ENCODE data around the gene RABGAP1L.

Gene RABGAP1L

DNA sequence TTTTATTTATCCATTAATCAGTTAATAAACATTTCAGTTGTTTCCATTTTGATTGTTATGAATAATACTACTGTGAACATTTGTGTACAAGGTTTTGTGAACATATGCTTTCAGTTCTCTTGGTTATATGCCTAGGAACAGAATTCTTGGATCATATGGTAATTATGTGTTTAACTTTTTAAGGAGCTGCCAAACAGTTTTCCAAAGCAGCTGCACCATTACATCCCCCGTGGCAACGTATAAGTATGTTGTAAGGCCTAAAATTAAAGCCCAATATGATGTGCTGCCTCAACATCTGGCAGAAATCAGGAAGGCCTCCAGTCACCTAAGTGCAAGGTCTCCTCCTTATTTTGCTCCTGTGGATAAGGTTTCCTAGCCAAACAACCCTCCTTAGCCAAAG lies 604.9 kb downstream of the RABGAP1L start:
- no peak for DNase-seq (ENCODE audit: low read depth)

DNA sequence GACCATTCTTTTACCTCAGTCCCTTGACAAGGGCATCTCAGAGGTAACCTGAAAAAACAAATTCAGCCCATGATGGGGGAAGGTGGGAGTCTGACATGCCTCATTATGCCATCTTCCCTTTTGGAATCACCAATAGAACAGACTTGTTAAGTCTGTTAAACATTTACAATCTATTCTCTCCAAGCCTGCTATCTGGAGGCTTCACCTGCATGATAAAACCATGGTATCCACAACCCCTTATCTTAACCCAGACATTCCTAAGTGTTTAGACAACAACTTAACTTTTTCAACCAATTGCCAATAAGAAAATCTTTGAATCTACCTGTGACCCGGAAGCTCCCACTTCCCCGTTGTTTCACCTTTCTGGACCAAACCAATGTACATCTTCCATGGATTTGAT lies 607.4 kb downstream of the RABGAP1L start:
- no peak for DNase-seq (ENCODE audit: low read depth)

DNA sequence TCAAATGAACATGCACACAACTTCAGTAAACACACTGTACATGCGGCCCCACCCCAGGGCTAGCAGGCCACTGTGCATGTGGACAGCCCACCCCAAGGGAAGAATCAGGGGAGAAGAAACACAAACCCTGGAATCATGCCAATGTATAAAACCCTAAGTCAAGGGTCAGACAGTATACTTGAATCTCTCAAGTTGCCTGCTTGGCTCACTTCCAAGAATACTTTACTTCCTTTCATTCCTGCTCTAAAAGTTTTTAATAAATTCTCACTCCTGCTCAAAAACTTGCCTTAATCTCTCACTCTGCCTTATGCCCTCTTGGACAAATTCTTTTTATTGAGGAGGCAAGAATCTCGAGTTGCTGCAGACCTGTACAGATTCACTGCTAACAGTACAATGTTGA lies 609.2 kb downstream of the RABGAP1L start:
- no peak for DNase-seq (ENCODE audit: low read depth)

DNA sequence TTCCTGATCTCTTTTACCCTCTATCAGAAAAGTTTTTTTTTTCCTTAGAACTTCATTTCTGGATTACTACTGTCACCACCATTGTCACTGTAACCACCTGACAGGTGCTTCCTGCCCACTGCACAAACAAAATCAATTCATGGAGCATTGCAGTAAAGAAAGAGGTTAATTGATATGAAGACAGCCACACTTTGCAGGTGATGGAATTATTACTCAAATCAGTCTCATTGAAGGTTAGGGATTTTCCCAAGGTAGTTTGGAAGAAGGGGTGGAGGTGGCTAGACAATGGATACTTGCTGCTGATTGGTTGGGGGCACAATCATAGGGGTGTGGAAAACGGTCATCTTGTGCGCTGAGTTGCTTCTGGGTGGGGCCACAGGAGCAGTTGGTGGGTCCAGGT lies 609.6 kb downstream of the RABGAP1L start:
- no peak for DNase-seq (ENCODE audit: low read depth)

DNA sequence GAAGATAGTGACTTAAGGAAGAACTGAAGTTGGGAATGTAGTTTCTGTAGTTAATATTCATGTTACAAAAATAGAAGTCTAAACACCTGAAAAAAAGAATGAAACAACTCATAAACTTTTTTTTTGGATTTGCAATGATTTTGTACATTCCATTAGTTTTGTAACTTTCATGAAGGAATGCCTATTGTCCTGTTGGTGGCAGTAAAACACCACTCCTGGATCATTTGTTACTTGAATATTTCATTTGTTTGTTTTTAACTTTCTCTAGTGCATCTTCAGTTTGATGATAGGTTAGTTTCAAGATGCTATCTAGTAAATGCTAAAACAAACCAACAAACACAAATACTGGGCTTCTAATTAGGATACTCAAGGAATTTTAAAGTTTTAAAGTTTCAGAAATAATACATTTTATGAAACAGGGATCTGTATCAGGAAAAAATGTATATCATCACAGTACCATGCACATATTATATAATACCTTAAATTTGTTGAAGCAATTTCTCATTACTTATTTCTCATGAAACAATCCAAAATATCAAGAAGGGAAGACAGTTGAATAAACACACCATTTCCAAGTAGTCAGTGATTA lies 610.7 kb downstream of the RABGAP1L start:
- no peak for DNase-seq (ENCODE audit: low read depth)

DNA sequence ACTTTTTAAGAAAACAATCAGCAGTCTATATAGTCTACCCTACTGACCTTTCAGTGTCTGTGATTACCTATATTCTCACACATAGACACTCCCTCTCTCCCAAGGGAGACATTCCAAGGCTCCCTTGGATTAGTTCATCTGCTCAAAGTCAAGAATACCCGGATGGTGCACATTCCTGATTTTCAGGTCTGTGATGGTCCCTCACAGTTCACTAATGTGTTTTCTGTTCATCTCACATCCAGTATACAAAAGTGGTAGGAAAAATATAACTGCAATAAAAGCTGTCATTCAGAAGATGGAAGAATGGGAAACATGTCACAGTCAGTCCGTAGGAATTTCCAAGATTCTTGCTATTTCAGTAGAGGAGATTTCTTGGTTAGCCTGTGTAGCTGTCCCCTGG lies 616.3 kb downstream of the RABGAP1L start:
- no peak for DNase-seq (ENCODE audit: low read depth)

DNA sequence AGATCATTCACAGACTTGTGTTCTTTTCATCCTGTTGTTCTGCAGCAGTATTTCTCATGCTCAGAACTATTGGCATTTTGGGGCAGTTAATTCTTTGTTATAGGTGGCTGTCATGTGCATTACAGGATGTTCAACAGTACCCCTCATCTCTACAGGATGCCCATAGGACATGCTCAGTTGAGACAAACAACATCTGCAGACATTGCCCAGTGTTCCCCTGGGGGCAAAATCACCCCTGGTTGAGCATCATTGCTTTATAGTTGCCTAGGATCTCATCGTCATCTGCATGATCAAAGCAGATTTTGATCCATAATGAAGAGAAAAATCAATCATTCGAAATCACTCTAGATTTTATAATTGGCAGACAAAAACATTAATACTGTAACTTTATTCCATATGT lies 617.9 kb downstream of the RABGAP1L start:
- DNase-seq (ENCODE audit: low read depth), result no peak

DNA sequence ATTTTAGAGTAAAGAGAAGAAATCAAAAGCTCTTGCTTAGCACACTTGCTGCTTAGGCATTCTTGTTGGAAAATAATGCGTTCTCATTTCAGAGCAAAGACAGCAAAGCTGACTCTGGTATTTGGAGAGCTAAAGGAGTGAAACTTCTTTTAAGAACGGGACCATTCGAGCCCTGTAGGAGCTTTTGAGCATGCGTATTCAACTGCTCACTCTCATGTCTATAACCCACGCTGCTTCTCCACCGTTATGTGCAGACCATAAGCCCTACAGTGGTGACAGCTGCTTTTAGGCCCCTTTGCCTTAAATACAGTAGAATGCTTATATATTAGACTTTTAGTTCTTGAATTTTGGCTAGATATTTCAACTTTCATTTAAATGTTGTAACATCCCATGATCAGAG lies 626.2 kb downstream of the RABGAP1L start:
- DNase-seq (ENCODE audit: low read depth), result no peak

DNA sequence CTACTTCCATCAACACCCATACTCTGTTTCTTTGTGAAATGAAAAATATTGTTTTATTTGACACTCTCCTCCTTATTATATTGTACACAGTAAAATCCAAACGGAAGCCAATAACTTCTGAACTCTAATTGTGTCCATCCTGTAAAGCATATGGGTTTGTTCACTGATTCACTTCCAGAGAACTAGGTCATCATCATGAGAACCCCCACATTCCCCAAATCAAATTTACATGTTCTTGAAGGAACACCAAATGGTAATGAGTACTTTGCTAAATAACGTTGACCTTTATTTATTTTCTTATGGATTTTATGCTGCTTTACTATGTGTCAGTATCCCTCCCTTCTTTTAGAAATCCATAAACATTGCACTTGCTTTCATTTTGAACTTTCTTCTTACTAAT lies 627.0 kb downstream of the RABGAP1L start:
- DNase-seq (ENCODE audit: low read depth), result no peak

DNA sequence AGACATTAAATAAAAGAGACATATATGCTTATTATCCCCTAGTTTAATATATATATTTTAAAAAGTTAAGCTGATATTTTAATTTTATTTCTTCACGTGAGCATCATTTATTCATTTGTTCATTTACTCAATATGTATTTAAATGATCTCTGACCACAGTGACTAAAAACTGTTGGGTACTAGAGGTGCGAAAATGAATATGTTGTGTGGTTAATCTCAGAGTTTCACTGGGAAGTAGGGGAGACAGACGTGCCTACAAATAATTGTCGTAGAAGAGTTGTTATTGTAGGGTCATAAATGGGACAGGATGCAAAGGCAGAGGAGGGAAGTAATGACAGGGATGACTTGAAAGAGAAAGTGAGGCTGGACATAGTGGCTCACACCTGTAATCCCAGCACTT lies 627.4 kb downstream of the RABGAP1L start:
- DNase-seq (ENCODE audit: low read depth), result no peak

DNA sequence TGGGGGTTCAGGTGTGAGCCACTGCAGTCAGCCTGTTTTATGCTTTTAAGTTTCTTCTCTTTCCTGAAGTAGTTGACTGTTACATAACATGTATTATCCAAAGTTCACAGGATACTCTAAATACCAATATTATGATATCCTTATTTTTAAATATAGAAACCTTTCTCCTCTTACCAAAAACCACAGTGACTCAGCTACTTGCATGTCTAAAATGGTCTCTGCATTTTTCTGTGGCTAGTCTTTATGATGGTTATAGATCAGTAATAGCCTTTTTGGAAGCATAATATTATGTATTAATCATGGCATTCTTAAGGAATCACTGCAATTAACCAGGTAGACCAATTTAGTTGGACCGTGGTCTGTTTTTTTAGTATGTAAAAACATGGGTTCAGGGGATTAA lies 629.7 kb downstream of the RABGAP1L start:
- no peak for DNase-seq (ENCODE audit: low read depth)

DNA sequence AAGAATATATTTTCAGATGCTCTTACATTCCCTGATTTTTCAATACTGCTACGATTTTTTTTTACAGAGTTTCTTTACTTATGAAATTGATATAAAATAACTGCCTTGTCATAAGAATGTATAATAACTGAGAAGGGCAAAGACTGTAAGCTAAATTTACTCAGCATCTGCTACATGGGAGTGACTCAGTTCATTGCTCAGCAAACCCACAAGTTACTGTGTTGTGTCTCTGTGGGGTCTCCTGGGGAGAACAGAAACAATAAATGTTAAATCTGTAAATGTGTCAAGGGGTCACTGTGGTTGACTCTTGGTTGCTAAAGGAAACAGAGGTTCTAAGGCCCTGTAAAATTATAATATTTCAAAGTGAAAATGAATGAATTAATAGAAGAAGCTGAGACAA lies 630.1 kb downstream of the RABGAP1L start:
- no peak for DNase-seq (ENCODE audit: low read depth)

DNA sequence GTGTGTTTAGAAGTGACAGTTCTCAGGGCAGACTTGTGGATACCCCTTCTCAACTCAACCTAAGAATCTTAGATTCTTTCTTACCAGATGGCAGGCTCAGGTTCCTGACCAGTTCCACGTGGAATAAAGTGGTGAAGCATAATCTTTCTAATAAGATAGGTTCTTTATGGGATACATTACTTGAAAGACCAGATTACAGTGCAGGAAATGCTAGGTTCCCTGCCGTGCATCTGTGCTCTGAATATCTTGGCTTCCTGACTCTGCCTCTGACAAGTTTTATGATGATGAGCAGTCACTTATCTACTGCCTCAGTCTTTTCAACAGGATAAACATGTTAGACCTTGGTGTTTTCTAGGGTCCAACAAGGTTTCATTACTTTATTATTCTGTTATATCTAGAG lies 632.5 kb downstream of the RABGAP1L start:
- DNase-seq (ENCODE audit: low read depth), result no peak

DNA sequence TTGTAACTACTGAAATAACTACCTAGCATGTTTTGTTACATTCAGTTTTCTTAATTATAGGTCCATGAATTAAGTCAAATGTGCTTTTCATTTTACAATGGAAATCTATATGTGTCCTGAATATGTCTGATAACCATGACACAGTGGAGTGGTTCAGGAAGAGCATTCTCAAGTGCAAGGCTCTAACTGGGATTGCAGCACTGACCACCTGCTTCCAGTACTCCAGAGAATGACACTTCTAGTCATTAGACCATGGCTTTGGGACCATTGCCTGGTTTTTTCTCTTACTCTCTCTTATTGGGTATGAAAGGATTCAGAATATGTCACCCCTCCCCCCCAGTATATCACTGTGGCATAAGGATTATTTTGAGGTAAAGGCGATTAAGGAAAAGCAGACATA lies 635.5 kb downstream of the RABGAP1L start:
- DNase-seq (ENCODE audit: low read depth), result no peak

DNA sequence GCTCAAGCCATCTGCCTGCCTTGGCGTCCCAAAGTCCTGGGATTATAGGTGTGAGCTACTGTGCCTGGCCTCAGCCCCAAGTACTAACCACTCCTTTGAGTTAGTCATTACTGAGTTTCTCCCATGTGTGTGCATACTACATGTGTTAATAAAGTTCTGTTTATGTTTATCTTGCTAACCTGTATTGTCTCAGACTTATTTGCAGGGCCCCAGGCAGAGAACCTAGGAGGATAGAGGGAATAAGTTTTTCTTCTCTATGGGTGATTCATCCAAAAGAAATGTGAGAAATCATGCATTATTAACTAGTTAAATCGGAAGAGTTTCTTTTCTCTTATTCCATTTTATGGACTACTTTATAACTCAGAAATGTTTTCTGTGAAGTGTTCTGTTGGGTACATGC lies 636.5 kb downstream of the RABGAP1L start:
- DNase-seq (ENCODE audit: low read depth), result no peak

DNA sequence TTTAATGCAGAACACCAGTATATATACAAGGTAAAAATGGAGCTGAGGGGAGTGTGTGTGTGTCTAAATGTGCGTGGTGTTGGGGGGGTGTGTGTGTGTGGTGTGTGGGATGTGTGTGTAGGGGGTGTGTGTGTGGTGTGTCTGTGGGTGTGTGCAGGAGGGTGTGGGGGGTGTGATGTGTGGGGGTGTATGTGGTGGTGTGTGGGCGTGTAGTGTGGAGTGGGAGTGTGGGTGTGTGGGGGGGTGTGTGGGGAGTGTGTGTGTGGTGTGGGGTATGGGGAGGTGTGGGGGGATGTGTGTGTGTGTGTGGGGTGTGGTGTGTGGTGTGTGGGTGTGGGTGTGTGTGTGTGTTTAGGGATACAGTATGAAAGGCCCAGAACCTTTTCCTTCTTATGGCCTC lies 638.1 kb downstream of the RABGAP1L start:
- DNase-seq (ENCODE audit: low read depth), result no peak

DNA sequence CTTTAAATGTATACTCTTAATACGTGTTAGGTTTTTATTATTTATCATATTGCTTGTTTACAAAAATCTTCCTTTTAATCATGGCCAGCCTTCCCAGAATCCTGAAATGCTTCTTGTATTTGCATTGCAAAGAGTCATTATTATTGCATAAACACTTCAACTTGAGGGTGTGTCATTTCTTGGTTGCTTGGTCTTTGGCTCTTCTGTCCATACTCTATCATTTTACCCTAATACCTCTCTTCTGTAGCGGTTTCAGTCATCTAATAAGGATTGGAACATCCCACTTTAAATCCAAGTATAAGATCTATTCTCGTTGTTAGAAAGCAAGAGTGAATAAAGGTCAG lies 639.8 kb downstream of the RABGAP1L start:
- DNase-seq (ENCODE audit: low read depth), result no peak

DNA sequence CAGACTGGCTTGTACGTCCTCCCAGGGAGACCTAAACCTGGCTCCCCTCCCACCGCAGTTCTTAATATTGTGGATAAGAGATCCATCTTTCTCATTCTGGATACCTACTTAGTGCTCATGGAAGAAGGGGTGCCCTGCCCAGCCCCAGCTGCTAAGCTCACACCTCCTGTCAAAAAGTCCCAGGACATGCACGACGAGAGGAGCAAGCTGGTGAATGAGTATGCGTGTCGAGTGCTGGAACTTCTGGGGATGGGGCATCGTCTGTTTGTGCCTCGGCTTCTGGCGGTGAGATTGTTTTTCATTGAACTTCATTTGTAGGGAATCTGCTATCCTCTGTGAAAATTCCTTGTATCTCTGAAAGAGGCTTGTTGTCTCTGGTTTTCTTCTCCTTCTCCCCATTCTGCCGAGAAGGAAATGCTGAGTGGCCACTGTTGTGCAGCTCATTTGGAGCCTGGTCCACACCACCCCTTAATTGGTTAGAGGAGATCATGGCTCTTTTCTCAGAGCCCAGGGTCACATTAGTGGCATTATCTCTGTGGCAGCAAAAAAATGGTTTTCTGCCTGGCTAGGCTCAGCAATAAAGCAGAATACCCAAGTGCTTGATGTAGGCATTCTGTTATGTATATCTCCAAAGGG lies 641.0 kb downstream of the RABGAP1L start:
- DNase-seq (ENCODE audit: low read depth), result no peak

DNA sequence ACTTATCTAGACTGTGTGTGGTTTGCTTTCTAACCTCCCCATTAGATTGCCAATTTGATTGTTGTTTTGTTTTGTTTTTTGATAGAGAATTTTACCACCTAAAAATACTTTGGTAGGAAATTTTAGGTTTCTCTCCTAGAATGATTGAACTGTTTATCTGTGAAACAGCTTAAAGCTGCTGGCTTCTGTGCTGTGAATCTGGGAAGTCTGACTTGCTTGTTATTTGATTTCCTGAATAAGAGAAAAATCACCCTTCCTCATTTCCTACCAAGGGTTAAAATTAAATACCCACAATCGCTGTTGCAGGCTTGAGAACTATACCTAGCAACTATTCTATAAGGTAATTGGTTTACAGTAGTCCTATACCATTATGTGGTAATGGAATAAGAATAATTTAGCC lies 641.6 kb downstream of the RABGAP1L start:
- no peak for DNase-seq (ENCODE audit: low read depth)

DNA sequence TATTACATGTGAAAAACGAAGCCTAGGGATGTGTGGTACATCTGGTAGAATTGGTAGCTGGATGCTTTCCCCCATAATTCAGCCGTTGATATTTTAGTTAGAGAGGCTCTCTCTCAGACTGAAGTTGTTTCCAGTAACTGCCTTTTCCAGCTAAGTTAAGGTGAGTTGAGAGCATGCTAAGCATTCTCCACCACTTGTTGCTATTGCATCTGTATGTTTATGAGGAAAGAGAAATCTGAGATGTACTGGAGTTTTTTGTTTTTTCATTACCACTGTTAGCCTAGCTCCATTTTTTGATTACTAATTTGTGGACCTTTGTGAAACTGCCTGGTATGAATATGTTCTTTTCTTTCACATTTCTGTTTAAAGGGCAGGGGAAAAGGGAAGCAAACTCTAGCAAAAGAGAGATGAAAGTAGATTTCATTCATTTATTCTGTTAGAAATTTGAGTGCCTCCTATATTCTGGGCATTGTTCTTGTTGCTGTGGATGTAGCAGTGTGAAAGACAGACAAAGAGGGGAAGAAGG lies 650.5 kb downstream of the RABGAP1L start:
- DNase-seq (ENCODE audit: low read depth), result no peak

DNA sequence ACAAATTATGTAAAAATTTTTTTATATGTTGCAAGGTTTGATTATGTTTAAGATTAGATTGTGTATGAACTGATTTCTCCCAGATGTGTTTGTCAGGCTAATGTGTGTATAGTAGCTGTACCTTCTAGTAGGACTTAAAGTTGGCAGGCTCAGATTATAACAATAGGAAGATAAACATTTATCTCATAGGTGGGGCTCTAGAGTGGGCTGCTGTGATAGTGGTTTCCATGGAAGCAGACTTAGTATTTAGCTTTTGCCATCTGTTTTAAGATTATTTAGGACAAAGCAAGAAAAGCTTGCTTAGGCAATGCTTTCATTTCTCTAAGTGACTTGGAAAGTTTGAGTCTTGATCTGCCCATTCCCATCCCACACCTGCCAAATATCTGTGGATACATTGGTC lies 652.7 kb downstream of the RABGAP1L start:
- DNase-seq (ENCODE audit: low read depth), result no peak

DNA sequence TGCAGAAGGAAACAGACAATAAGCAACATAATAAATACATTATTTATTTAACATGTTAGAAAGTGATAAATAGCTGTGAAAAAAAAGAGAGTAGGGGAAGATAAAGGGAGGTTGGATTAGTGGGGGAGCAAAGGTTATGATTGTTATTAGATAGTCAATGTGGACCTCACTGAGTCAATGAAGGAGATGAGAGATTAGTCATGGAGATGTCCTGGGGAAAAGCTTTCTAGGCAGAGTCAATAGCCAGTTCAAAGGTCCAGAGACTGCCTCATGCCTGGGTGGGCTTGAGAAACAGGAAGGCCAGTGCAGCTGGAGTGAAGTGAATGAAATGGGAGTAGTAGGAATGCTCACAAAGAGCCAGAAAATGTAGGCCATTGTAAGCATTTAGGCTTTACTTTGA lies 653.3 kb downstream of the RABGAP1L start:
- DNase-seq (ENCODE audit: low read depth), result no peak

DNA sequence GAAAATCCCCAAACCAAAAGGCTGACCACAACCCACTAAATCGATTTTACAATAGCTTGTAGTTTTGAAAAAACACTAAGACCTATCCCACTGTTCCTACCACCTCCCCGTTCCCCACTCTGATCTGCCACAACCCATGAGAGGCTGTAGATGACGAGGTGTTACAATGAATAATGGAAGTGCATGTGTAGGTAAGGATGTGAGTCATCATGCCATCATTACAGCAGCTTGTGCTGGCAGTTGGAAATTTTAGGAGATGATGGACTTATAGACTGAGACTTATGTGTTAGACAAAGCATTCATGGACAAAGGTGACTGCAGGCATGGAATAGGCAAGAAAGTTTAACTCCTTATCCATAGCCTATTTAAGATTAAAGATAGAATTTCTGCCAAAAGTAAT lies 655.7 kb downstream of the RABGAP1L start:
- DNase-seq (ENCODE audit: low read depth), result no peak

DNA sequence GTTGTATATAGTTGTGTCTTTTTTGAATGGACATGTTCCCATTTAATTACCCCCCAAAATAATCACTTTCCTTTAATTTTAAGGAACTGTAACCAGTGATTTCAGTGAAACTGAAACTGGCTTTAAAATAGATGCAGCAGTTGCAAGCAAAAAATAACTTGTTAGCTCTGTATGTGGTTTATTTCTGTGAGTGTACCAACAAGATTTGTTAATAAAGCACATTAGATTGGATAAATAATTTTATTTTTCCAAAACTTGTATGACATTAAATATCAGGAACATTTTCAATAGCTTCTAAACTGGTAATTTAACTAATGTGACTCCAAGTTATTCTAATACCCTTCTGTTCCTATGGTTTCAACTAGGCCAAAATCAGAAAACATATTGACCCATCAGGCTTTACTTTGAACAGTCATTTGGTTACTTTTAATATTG lies 656.2 kb downstream of the RABGAP1L start:
- no peak for DNase-seq (ENCODE audit: low read depth)

Data from activated T-helper 9 cell treated with anti-CD3 and anti-CD28 coated beads, Interleukin-2, amount 50 U/mL, for 16 hours (primary cell).